H9 (cell line): Measurements from ENCODE around the gene COG4. TPM values are rescaled to one million over a fixed set of nuclear protein-coding genes. Genes with fewer than 3 reads are reported as not detected.

ENCODE experiments used
- DNase-seq: peaks from one replicate; pipeline ENCODE4 v3.0.0-alpha.2; 2017
- H2AFZ ChIP-seq: one replicate; pipeline ENCODE4 v1.6.1; 2013; ENCODE audit warnings: mild to moderate bottlenecking, low read length, control low read depth, moderate library complexity
- H2AK5ac ChIP-seq: 2 replicates; pipeline ENCODE4 v1.6.1; 2013; ENCODE audit warnings: low read length, control low read depth, mixed read lengths; ENCODE audit not compliant: insufficient read length
- H2BK120ac ChIP-seq: one replicate; pipeline ENCODE4 v1.6.1; 2013; ENCODE audit warnings: low read depth, mild to moderate bottlenecking, low read length, control low read depth, inconsistent platforms; ENCODE audit not compliant: poor library complexity, severe bottlenecking
- H2BK12ac ChIP-seq: 2 replicates; pipeline ENCODE4 v1.6.1; 2013; ENCODE audit warnings: low read length, control low read depth, mixed read lengths, low read depth; ENCODE audit not compliant: insufficient read length
- H2BK15ac ChIP-seq: 2 replicates; pipeline ENCODE4 v1.6.1; 2013; ENCODE audit warnings: low read depth, low read length, control low read depth
- H2BK20ac ChIP-seq: one replicate; pipeline ENCODE4 v1.6.1; 2013; ENCODE audit warnings: low read depth, mild to moderate bottlenecking, low read length, control low read depth, inconsistent platforms; ENCODE audit not compliant: poor library complexity, severe bottlenecking
- H2BK5ac ChIP-seq: 2 replicates; pipeline ENCODE4 v1.6.1; 2013; ENCODE audit warnings: low read length, control low read depth, mixed read lengths; ENCODE audit not compliant: insufficient read length
- H3K14ac ChIP-seq: 2 replicates; pipeline ENCODE4 v1.6.1; 2013; ENCODE audit warnings: low read length, control low read depth; ENCODE audit not compliant: insufficient read depth
- H3K18ac ChIP-seq: 2 replicates; pipeline ENCODE4 v1.6.1; 2013; ENCODE audit warnings: low read depth, mild to moderate bottlenecking, mixed read lengths, low read length, control low read depth; ENCODE audit not compliant: insufficient read length
- H3K23ac ChIP-seq: 2 replicates; pipeline ENCODE4 v1.6.1; 2013; ENCODE audit warnings: low read length, control low read depth, mixed read lengths, low read depth; ENCODE audit not compliant: insufficient read length
- H3K23me2 ChIP-seq: 2 replicates; pipeline ENCODE4 v1.6.1; 2013; ENCODE audit warnings: low read depth, mild to moderate bottlenecking, mixed read lengths, low read length, control low read depth; ENCODE audit not compliant: insufficient read length, poor library complexity, severe bottlenecking
- H3K27ac ChIP-seq: 2 replicates; pipeline ENCODE4 v1.5.1; 2013; ENCODE audit warnings: low read length, control low read depth, mixed read lengths, low read depth; ENCODE audit not compliant: insufficient read length
- H3K27me3 ChIP-seq: 2 replicates; pipeline ENCODE4 v1.6.1; 2013; ENCODE audit warnings: low read length, control low read depth, inconsistent platforms; ENCODE audit not compliant: insufficient read depth
- H3K4ac ChIP-seq: 2 replicates; pipeline ENCODE4 v1.6.1; 2013; ENCODE audit warnings: low read depth, mild to moderate bottlenecking, control low read depth, inconsistent platforms, low read length, moderate library complexity
- H3K4me1 ChIP-seq: 2 replicates; pipeline ENCODE4 v1.6.1; 2013; ENCODE audit warnings: low read length, control low read depth, inconsistent platforms; ENCODE audit not compliant: insufficient read depth
- H3K4me2 ChIP-seq: 2 replicates; pipeline ENCODE4 v1.6.1; 2013; ENCODE audit warnings: low read length, control low read depth, mixed read lengths; ENCODE audit not compliant: insufficient read length, insufficient read depth
- H3K56ac ChIP-seq: 2 replicates; pipeline ENCODE4 v1.6.1; 2013; ENCODE audit warnings: low read depth, mild to moderate bottlenecking, mixed read lengths, low read length, control low read depth; ENCODE audit not compliant: insufficient read length
- H3K79me1 ChIP-seq: 2 replicates; pipeline ENCODE4 v1.6.1; 2013; ENCODE audit warnings: low read depth, mild to moderate bottlenecking, moderate library complexity, low read length, control low read depth, inconsistent platforms; ENCODE audit not compliant: insufficient read depth, poor library complexity, severe bottlenecking
- H3K79me2 ChIP-seq: 2 replicates; pipeline ENCODE4 v1.6.1; 2013; ENCODE audit warnings: low read length, control low read depth, inconsistent platforms; ENCODE audit not compliant: insufficient read depth
- H3K9ac ChIP-seq: 2 replicates; pipeline ENCODE4 v1.6.1; 2013; ENCODE audit warnings: low read length, control low read depth, mixed read lengths; ENCODE audit not compliant: insufficient read length; ENCODE audit errors: extremely low read depth
- H3K9me3 ChIP-seq: one replicate; pipeline ENCODE4 v1.6.1; 2013; ENCODE audit warnings: low read depth, low read length, inconsistent platforms; ENCODE audit not compliant: control insufficient read depth
- H3T11ph ChIP-seq: one replicate; pipeline ENCODE4 v1.6.1; 2013; ENCODE audit warnings: mild to moderate bottlenecking, low read length, control low read depth, inconsistent platforms
- H4K20me1 ChIP-seq: one replicate; pipeline ENCODE4 v1.6.1; 2013; ENCODE audit not compliant: control insufficient read depth, insufficient read length, insufficient read depth
- H4K5ac ChIP-seq: 2 replicates; pipeline ENCODE4 v1.6.1; 2013; ENCODE audit warnings: low read depth, mild to moderate bottlenecking, mixed read lengths, low read length, control low read depth; ENCODE audit not compliant: insufficient read length
- H4K8ac ChIP-seq: replicated peaks from 2 replicates; pipeline ENCODE4 v1.6.1; 2013; ENCODE audit warnings: low read length, control low read depth, mixed read lengths, low read depth; ENCODE audit not compliant: insufficient read length
- H4K91ac ChIP-seq: 2 replicates; pipeline ENCODE4 v1.6.1; 2013; ENCODE audit warnings: low read depth, mild to moderate bottlenecking, moderate library complexity, mixed read lengths, low read length, control low read depth; ENCODE audit not compliant: insufficient read length
- H3K27ac Mint-ChIP-seq, 3 experiments: 2 replicates in 2 of 3; 3 replicates in 1 of 3; pipeline ENCODE4 v1.8.0; 2020 to 2021; ENCODE audit warnings: mixed read lengths in 3 of 3, mild to moderate bottlenecking in 1 of 3, moderate library complexity in 1 of 3
- H3K27me3 Mint-ChIP-seq: 2 replicates; pipeline ENCODE4 v1.8.0; 2021; ENCODE audit warnings: low read depth, mild to moderate bottlenecking, moderate library complexity, mixed read lengths
- H3K36me3 Mint-ChIP-seq, 3 experiments: 2 replicates in 2 of 3; 3 replicates in 1 of 3; pipeline ENCODE4 v1.8.0; 2020 to 2021; ENCODE audit warnings: low read depth in 3 of 3, mixed read lengths in 3 of 3; ENCODE audit not compliant: insufficient read depth in 1 of 3
- H3K4me1 Mint-ChIP-seq, 2 experiments: 2 replicates each; pipeline ENCODE4 v1.8.0; 2020; ENCODE audit warnings: mixed read lengths in 2 of 2
- H3K4me3 Mint-ChIP-seq, 2 experiments: 2 replicates in 1 of 2; 3 replicates in 1 of 2; pipeline ENCODE4 v1.8.0; 2020 to 2021; ENCODE audit warnings: mild to moderate bottlenecking in 2 of 2, mixed read lengths in 2 of 2, moderate library complexity in 1 of 2
- H3K9me3 Mint-ChIP-seq, 2 experiments: 2 replicates in 1 of 2; 3 replicates in 1 of 2; pipeline ENCODE4 v1.8.0; 2020; ENCODE audit warnings: mild to moderate bottlenecking in 2 of 2, mixed read lengths in 2 of 2, moderate library complexity in 1 of 2
- CTCF ChIP-seq: fragments of 200-600 bp; sonication (generic); conservative IDR thresholded peaks from 3 replicates; pipeline ENCODE4 v1.8.0; 2021; ENCODE audit warnings: antibody characterized with exemption, mild to moderate bottlenecking
- WGBS: extraction: QIAGEN DNeasy Blood & Tissue Kit; methylation state at CpG from one replicate; pipeline ENCODE4 v1.1.7; 2013; ENCODE audit warnings: missing lambda C conversion rate, low lambda C conversion rate, mixed read lengths; ENCODE audit not compliant: insufficient read length; ENCODE audit errors: extremely low coverage; 5-methylcytosine and 5-hydroxymethylcytosine counted together
- total RNA-seq: library from RNA; stranded (reverse); gene quantifications from 2 replicates; pipeline ENCODE4 v1.2.1, GENCODE V29; 2021

Gene COG4
- total RNA-seq, 1 experiment from 2014 or later, result 51.9 TPM

DNA sequence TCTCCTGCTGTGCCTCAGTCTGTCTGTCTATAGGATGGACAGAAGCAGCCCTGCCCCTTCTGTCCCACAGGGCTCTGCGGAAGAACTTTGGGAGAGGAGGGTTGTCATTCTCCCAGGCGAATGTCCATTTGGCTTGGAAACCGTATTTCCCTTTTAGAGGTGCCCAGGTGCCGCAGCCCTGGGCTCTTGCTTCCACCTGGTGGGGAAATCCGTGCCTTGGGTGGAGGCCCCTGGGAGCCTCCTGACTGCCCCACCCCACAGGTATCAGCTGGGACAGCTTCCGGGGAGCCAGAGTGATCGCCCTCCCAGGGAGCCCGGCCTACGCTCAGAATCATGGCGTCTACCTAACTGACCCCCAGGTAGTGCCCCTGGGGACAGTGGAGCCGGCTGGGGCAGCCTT lies 56.2 kb downstream of the COG4 start:
- DNase-seq, result no peak
- Histone ChIP-seq H2BK15ac (no peak overlapping the region), H3K4ac (no peak overlapping the region), H2AFZ (no peak overlapping the region), H3K4me1 (no peaks in the 10 kb centered on the region), H3K79me2 (no peaks in the 10 kb centered on the region), H3K56ac (no peak overlapping the region), H4K91ac (no peak overlapping the region), H2BK12ac (no peak overlapping the region), H4K8ac (no peak overlapping the region), H3T11ph (no peak overlapping the region), H2AK5ac (no peak overlapping the region), H2BK5ac (no peak overlapping the region), H3K27ac (no peak overlapping the region), H2BK20ac (no peak overlapping the region), H3K9me3 (no peaks in the 10 kb centered on the region), H3K79me1 (no peaks in the 10 kb centered on the region), H3K4me2 (no peak overlapping the region), H4K20me1 (peaks cover 3% of the 10 kb centered on the region), H2BK120ac (no peak overlapping the region), H3K23ac (no peak overlapping the region), H3K9ac (no peak overlapping the region), H3K14ac (no peak overlapping the region; the same call in 1 of the 2 replicates), H3K18ac (no peak overlapping the region), H3K23me2 (no peaks in the 10 kb centered on the region), H3K27me3 (no peaks in the 10 kb centered on the region), H4K5ac (no peak overlapping the region)
- no peaks in the 10 kb centered on the region for H3K27me3 Mint-ChIP-seq
- H3K9me3 Mint-ChIP-seq, result no peaks in the 10 kb centered on the region
- H3K4me1 Mint-ChIP-seq, result peaks cover 3 to 7% of the 10 kb centered on the region in 2 experiments; a peak in 3 of 4 replicates
- no CpG with 5 or more reads among the region's 11 CpGs for WGBS
- peak; percentile 46; the same call in 2 of the 3 replicates for TF ChIP-seq CTCF
- no peaks in the 10 kb centered on the region for H3K36me3 Mint-ChIP-seq
- no peak overlapping the region for H3K27ac Mint-ChIP-seq
- no peak overlapping the region for H3K4me3 Mint-ChIP-seq
